ENCODE results near the gene KANSL3. TPM values are rescaled to one million over a fixed set of nuclear protein-coding genes. Genes with fewer than 3 reads are reported as not detected.
"Not testable (repeated sequence)": the region's sequence is repeated elsewhere in the genome, so short reads cannot be mapped to it uniquely, and the experiment has no call there.

Gene KANSL3
- total and polyA plus RNA-seq, 2 experiments from 2014 or later, result 8.9 to 31.4 TPM

- not testable (repeated sequence) for ATAC-seq; H3K4me1 ChIP-seq (ENCODE audit: insufficient read depth); H3K36me3 ChIP-seq (ENCODE audit: insufficient read depth); H3K4me3 ChIP-seq; H3K4me2 ChIP-seq; H3K27me3 ChIP-seq (ENCODE audit: insufficient read depth); H3K27ac Mint-ChIP-seq; H3K36me3 Mint-ChIP-seq (ENCODE audit: low read depth); H3K9me2 ChIP-seq (ENCODE audit: insufficient read depth); H3K27ac ChIP-seq (ENCODE audit: low read depth); H3K79me2 ChIP-seq (replicated peaks; ENCODE audit: insufficient read depth); DNase-seq (ENCODE audit: low spot score); H4K20me1 ChIP-seq (replicated peaks; ENCODE audit: insufficient read depth); H3K4me3 Mint-ChIP-seq; H3F3A ChIP-seq (replicated peaks; ENCODE audit: low read depth); H3K9me3 Mint-ChIP-seq; H2AFZ ChIP-seq
- Mint-ChIP-seq H3K4me1 (peaks cover 14% of the 10 kb centered on the region), H3K27me3 (ENCODE audit: insufficient read depth, low read depth, poor library complexity) (peaks cover 14% of the 10 kb centered on the region)
Observed at GRCh38 chr2:96557421-96557820, 80.7 kb downstream of the KANSL3 start.

GRCh38 chr2:96556441-96557330 is 81.4 kb downstream of the KANSL3 start:
- Histone ChIP-seq H3F3A (replicated peaks; ENCODE audit: low read depth) (no peaks in the 10 kb centered on the region), H3K27ac (ENCODE audit: low read depth) (no peak overlapping the region), H2AFZ (no peak overlapping the region), H4K20me1 (replicated peaks; ENCODE audit: insufficient read depth) (no peaks in the 10 kb centered on the region), H3K79me2 (replicated peaks; ENCODE audit: insufficient read depth) (no peaks in the 10 kb centered on the region), H3K4me3 (no peak overlapping the region), H3K36me3 (ENCODE audit: insufficient read depth) (no peaks in the 10 kb centered on the region), H3K4me2 (no peak overlapping the region), H3K9me2 (ENCODE audit: insufficient read depth) (no peaks in the 10 kb centered on the region), H3K27me3 (ENCODE audit: insufficient read depth) (no peaks in the 10 kb centered on the region), H3K4me1 (ENCODE audit: insufficient read depth) (no peaks in the 10 kb centered on the region)
- ATAC-seq (no peak; the same call in 2 of the 3 replicates), DNase-seq (ENCODE audit: low spot score) (no peak)
- no peak for TF ChIP-seq POLR2AphosphoS5 (IDR thresholded peaks at IDR 0.05; ENCODE audit: low read depth)
- TF ChIP-seq CREB1 (CRISPR knock-in tag; IDR thresholded peaks at IDR 0.05; ENCODE audit: low read depth), result no peak
- no peak for TF ChIP-seq CTCF (conservative IDR thresholded peaks at IDR 0.05; ENCODE audit: low read depth in 2 of 2)
- no peak for TF ChIP-seq NANOG (IDR thresholded peaks at IDR 0.05; ENCODE audit: borderline replicate concordance)
- no peak for TF ChIP-seq JUNB (IDR thresholded peaks at IDR 0.05; ENCODE audit: unreplicated experiment)
- TF ChIP-seq ZNF114 (CRISPR knock-in tag; IDR thresholded peaks at IDR 0.05), result no peak
- no peak for TF ChIP-seq ETS1 (IDR thresholded peaks at IDR 0.05)
- peaks cover 14% of the 10 kb centered on the region for H3K4me1 Mint-ChIP-seq
- no peak overlapping the region for H3K27ac Mint-ChIP-seq
- peaks cover 16% of the 10 kb centered on the region for H3K27me3 Mint-ChIP-seq (ENCODE audit: insufficient read depth, low read depth, poor library complexity)
- H3K4me3 Mint-ChIP-seq, result no peak overlapping the region
- H3K9me3 Mint-ChIP-seq, result peaks cover 3% of the 10 kb centered on the region; the same call in 2 of the 3 replicates
- H3K36me3 Mint-ChIP-seq (ENCODE audit: low read depth), result no peaks in the 10 kb centered on the region
